ENCODE data around the gene PPP1R1C.

GRCh38 chr2:182048621-182049020, 63.0 kb downstream of the PPP1R1C start:
- TF ChIP-seq CTCF (IDR thresholded peaks at IDR 0.05) (no peak), POLR2A (IDR thresholded peaks at IDR 0.05) (no peak), EP300 (IDR thresholded peaks at IDR 0.05) (no peak), POLR2AphosphoS5 (IDR thresholded peaks at IDR 0.05) (no peak)

All from gastroesophageal sphincter (tissue), 3 donors.